Activated B cell treated with CpG ODN at 0.5 μM for 24 hours (primary cell): ENCODE data around the gene SFI1. TPM values are rescaled to one million over a fixed set of nuclear protein-coding genes. Genes with fewer than 3 reads are reported as not detected.
"Not testable (repeated sequence)": the region's sequence is repeated elsewhere in the genome, so short reads cannot be mapped to it uniquely, and the experiment has no call there.

Experiments used
- ATAC-seq: fragments of 200-7000 bp; cut with Tn5 transposase; one replicate; pipeline ENCODE4 v1.10.0; 2021; ENCODE audit warnings: low read depth, mild to moderate bottlenecking, moderate library complexity
- CTCF ChIA-PET: fragments of 350-600 bp; sonication (Branson Sonifier 250); formaldehyde crosslinking; loops from one replicate; lab custom pipeline; 2021; ENCODE audit warnings: antibody characterized with exemption; lab: Charles Lee
- POLR2A ChIA-PET: fragments of 350-600 bp; sonication (Branson Sonifier 250); formaldehyde crosslinking; loops from one replicate; lab custom pipeline; 2021; ENCODE audit warnings: antibody characterized with exemption; lab: Charles Lee
- DNase-seq: peaks from one replicate; pipeline ENCODE4 v3.0.0; 2022
- H3K27ac Mint-ChIP-seq: one replicate; pipeline ENCODE4 v1.8.0; 2020; ENCODE audit warnings: mixed read lengths
- H3K27me3 Mint-ChIP-seq: one replicate; pipeline ENCODE4 v1.8.0; 2021; ENCODE audit warnings: mixed read lengths
- H3K36me3 Mint-ChIP-seq: one replicate; pipeline ENCODE4 v1.8.0; 2021; ENCODE audit warnings: low read depth, mixed read lengths
- H3K4me1 Mint-ChIP-seq: one replicate; pipeline ENCODE4 v1.8.0; 2021; ENCODE audit warnings: mixed read lengths
- H3K4me3 Mint-ChIP-seq: one replicate; pipeline ENCODE4 v1.8.0; 2020; ENCODE audit warnings: mild to moderate bottlenecking, mixed read lengths
- H3K9me3 Mint-ChIP-seq: one replicate; pipeline ENCODE4 v1.8.0; 2020; ENCODE audit warnings: mixed read lengths
- CTCF ChIP-seq: fragments of 200-600 bp; IDR thresholded peaks from one replicate; pipeline ENCODE4 v1.8.0; 2022; ENCODE audit warnings: antibody characterized with exemption, mild to moderate bottlenecking
- intact Hi-C: fragments of 100-400 bp; cut with micrococcal nuclease; formaldehyde crosslinking; loops from one replicate; pipeline ENCODE4 v1.15.1; 2024
- total RNA-seq: library from RNA; stranded (reverse); gene quantifications from 2 replicates; pipeline ENCODE4 v1.2.3, GENCODE V29; 2022

The SFI1 gene
- total RNA-seq, 1 donor from 2014 or later: 126 TPM

DNA sequence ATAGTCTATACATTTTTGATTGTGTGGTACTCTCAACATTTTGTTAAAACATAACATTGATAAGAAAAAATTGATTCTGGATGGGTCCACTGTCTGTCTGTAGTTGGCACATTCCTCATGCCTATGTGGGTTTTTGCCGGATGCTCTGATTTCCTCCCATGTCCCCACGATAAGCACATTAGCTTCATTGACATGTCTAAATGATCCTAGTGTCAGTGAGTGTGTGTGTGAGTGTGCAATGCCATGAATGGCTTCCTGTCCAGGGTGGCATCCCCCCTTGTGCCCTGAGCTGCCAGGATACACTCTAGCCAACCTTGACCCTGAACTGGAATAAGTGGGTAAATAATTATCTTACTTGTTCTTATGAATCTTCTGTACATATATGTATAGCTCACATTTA is 5.4 kb downstream of the SFI1 start:
- no peak for TF ChIP-seq CTCF
- ChIA-PET POLR2A (no interaction called here), CTCF (no interaction called here)
- no peaks in the 10 kb centered on the region for H3K27me3 Mint-ChIP-seq
- H3K27ac Mint-ChIP-seq: no peak overlapping the region
- intact Hi-C loops: no loop called here
- DNase-seq (no peak), ATAC-seq (no peak)
- no peak overlapping the region for H3K4me3 Mint-ChIP-seq
- no peaks in the 10 kb centered on the region for H3K9me3 Mint-ChIP-seq
- peaks cover 16% of the 10 kb centered on the region for H3K4me1 Mint-ChIP-seq
- peaks cover 21% of the 10 kb centered on the region for H3K36me3 Mint-ChIP-seq

DNA sequence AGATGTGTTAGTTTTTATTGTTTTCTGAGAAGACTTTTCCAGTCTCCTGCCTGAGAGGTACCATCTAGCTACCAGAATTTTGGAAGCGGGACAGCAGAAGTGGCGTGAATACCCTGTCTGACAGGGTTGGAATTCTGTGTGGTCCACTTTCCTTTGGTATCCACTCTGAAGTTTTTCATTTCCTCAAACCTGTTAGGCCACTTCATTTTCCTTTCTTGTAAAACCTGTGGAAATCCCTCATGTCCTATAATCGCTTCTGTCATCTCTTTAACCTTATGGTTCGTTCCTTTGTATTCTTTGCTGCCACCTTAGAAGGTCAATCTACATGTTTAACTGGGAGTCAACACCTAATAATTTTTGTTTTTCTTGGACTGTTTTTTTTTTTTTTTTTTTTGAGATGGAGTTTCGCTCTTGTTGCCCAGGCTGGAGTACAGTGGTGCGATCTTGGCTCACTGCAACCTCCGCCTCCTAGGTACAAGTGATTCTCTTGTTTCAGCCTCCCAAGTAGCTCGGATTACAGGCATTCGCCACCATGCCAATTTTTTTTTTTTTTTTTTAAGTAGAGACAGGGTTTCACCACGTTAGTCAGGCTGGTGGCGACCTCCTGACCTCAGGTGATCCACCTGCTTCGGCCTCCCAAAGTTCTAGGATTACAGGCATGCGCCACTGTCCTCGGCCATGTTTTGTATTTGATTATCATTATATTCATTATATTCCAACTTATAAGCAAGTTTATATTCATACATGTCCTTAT is 7.1 kb downstream of the SFI1 start:
- intact Hi-C loops: no loop called here
- Mint-ChIP-seq H3K27ac (no peak overlapping the region), H3K27me3 (no peaks in the 10 kb centered on the region), H3K9me3 (peaks cover 7% of the 10 kb centered on the region), H3K4me3 (no peak overlapping the region), H3K4me1 (peaks cover 11% of the 10 kb centered on the region), H3K36me3 (peaks cover 27% of the 10 kb centered on the region)
- DNase-seq (no peak), ATAC-seq (no peak)
- TF ChIP-seq CTCF: no peak
- ChIA-PET CTCF (no interaction called here), POLR2A (no interaction called here)

DNA sequence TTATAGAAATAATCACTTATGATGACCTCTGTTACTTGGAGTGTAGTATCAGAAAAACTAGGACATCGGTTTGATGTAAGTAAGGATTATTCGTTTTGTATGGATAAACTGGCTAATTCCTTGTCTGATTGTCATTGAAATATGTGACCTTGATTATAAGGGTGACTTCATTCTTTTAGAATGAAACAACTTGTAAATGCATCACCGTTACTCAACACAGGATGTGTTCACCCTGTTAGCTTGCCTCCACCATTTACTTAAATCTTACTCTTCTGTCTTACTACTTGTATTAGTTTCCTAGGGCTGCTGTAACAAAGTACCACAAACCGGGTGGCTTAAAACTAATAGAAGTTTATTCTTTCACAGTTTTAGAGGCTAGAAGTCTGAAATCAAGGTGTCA is 7.9 kb downstream of the SFI1 start:
- ATAC-seq (no peak), DNase-seq (no peak)
- peaks cover 35% of the 10 kb centered on the region for H3K36me3 Mint-ChIP-seq
- ChIA-PET POLR2A (no interaction called here), CTCF (no interaction called here)
- H3K9me3 Mint-ChIP-seq: peaks cover 7% of the 10 kb centered on the region
- no peak overlapping the region for H3K4me3 Mint-ChIP-seq
- no peaks in the 10 kb centered on the region for H3K27me3 Mint-ChIP-seq
- H3K4me1 Mint-ChIP-seq: peaks cover 11% of the 10 kb centered on the region
- intact Hi-C loops: no loop called here
- no peak overlapping the region for H3K27ac Mint-ChIP-seq
- TF ChIP-seq CTCF: no peak

- ATAC-seq, H3K9me3 Mint-ChIP-seq, H3K27ac Mint-ChIP-seq, intact Hi-C loops, H3K27me3 Mint-ChIP-seq, DNase-seq, POLR2A ChIA-PET, H3K4me3 Mint-ChIP-seq, CTCF ChIA-PET: not testable (repeated sequence)
- H3K36me3 Mint-ChIP-seq: peaks cover 40% of the 10 kb centered on the region
- H3K4me1 Mint-ChIP-seq: peaks cover 11% of the 10 kb centered on the region
Observed at GRCh38 chr22:31507517-31507916, 11.2 kb downstream of the SFI1 start.

GRCh38 chr22:31508536-31508935 is 12.2 kb downstream of the SFI1 start:
- TF ChIP-seq CTCF: no peak
- ChIA-PET POLR2A (no interaction called here), CTCF (no interaction called here)
- no peak overlapping the region for H3K4me3 Mint-ChIP-seq
- peaks cover 7% of the 10 kb centered on the region for H3K9me3 Mint-ChIP-seq
- intact Hi-C loops: no loop called here
- H3K27ac Mint-ChIP-seq: no peak overlapping the region
- ATAC-seq: no peak
- H3K27me3 Mint-ChIP-seq: no peaks in the 10 kb centered on the region
- H3K4me1 Mint-ChIP-seq: peaks cover 11% of the 10 kb centered on the region
- peaks cover 43% of the 10 kb centered on the region for H3K36me3 Mint-ChIP-seq
- DNase-seq: no peak
